NB4 (cell line): ENCODE data around the gene ZFYVE28.
A peak's percentile ranks its signal among the peaks of the same experiment; 100 is the strongest.

Source experiments
- MAX ChIP-seq: IDR thresholded peaks from 2 replicates; pipeline ENCODE4 v1.6.1; 2011; ENCODE audit warnings: low read depth, low read length
- TF ChIP-seq, protein P1 (sequence below): IDR thresholded peaks from one replicate; pipeline ENCODE4 v1.5.1; 2012; ENCODE audit warnings: low read depth, low read length

DNA sequence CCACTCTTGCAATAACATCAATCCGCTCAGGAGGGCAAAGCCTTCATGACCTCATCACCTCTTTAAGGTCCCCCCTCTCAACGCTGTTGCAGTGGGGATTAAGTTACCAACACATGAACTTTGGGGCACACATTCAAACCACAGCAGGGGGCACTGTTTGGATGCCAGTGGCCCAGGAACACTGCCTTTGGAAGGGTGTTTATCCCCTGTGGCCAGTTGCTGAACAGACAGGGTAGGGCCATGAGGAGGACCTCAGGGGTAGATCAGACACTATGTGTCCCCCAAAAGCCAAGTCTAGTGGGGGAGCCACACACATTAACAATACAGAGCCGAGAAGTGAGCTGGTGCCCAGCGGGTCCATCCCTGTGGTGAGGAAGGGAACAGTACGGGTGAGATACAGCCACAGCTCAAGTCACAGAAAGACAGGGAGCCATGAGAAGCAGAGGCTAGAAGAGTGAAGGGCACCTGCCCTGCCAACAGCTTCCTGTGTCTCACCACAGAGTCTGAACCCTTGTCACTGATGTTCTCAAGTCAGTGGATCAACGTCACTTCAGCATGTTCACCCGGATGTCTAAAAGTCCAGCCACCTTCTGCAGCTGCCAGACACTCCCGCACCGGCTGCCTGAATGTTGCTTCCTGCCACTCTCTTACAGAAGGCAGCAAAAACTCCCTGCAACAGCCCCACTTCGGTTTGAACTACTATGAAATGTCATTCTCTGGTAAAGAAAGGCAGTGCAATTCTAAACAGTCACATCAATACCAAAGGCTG, 136.7 kb downstream of the ZFYVE28 start:
- TF ChIP-seq MAX: peak; percentile 24
- TF ChIP-seq, protein P1, sequence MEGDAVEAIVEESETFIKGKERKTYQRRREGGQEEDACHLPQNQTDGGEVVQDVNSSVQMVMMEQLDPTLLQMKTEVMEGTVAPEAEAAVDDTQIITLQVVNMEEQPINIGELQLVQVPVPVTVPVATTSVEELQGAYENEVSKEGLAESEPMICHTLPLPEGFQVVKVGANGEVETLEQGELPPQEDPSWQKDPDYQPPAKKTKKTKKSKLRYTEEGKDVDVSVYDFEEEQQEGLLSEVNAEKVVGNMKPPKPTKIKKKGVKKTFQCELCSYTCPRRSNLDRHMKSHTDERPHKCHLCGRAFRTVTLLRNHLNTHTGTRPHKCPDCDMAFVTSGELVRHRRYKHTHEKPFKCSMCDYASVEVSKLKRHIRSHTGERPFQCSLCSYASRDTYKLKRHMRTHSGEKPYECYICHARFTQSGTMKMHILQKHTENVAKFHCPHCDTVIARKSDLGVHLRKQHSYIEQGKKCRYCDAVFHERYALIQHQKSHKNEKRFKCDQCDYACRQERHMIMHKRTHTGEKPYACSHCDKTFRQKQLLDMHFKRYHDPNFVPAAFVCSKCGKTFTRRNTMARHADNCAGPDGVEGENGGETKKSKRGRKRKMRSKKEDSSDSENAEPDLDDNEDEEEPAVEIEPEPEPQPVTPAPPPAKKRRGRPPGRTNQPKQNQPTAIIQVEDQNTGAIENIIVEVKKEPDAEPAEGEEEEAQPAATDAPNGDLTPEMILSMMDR: peak; percentile 64
